ENCODE data around the gene JPH4. TPM values are rescaled to one million over a fixed set of nuclear protein-coding genes. Genes with fewer than 3 reads are reported as not detected.
"Not testable (repeated sequence)": the region's sequence is repeated elsewhere in the genome, so short reads cannot be mapped to it uniquely, and the experiment has no call there.

JPH4 gene
- total RNA-seq, 1 donor from 2014 or later = 0.10 TPM

GRCh38 chr14:23609411-23610089 lies 31.0 kb upstream of the JPH4 start:
- ATAC-seq = peak; percentile 43
- DNase-seq (ENCODE audit: low spot score) = peak; percentile 72

- ATAC-seq (no peak), DNase-seq (ENCODE audit: low spot score) (no peak)
Observed at GRCh38 chr14:23609001-23609400, 30.4 kb upstream of the JPH4 start.

- peak; percentile 63 for ATAC-seq
- DNase-seq (ENCODE audit: low spot score) = peak; percentile 88
Observed at GRCh38 chr14:23608454-23608853, 29.9 kb upstream of the JPH4 start.

DNA sequence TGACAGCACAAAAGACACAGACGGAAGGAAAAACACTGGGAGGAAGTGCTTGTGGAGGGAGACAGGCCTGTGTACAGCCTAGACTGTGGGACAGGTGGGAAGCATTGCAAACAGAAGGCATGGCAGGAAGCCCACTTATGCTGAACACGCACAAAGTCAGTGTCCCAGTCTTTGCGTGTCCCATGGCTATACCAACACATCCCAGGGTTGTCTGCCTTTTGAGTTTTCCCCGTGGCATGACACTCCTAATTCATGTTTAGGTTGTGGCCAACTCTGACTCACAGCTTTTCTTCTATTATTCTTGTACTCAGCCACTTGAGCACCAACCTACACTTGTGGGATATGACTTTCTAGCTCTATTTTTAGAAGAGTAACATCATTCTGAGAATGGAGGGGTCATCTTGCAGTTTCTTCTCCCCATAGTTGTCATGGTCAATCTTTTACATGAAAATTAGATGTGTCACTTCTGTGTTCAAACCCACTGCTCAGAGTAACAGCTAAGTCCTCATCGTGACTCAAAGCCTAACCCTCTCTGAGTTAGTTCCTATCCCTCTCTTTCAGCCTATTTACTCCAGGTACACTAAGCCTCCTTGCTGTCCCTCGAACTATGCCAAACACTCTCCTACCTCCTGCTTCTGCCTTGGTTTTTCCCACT lies 27.5 kb upstream of the JPH4 start:
- ATAC-seq = no peak
- DNase-seq (ENCODE audit: low spot score) = no peak

DNA sequence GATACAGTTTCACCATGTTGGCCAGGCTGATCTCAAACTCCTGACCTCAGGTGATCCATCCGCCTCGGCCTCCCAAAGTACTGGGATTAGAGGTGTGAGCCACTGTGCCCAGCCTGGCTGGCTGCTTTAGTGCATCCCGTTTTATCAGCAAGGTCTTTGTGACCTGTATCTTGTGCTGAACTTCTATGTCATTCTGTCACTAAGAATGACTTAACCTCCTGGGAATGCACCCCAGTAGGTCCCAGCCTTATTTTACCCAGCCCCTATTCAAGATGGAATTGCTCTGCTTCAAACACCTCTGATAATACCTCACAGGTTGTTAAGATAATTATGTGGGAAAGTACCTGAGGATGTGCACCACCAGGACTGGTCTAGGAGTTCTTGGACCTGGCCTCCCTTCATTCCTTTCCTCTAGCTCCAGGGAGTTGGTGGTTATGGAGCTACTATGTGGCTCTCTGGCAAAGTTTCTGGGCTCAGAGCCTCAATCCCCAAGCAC lies 26.1 kb upstream of the JPH4 start:
- ATAC-seq = no peak
- no peak for DNase-seq (ENCODE audit: low spot score)

DNA sequence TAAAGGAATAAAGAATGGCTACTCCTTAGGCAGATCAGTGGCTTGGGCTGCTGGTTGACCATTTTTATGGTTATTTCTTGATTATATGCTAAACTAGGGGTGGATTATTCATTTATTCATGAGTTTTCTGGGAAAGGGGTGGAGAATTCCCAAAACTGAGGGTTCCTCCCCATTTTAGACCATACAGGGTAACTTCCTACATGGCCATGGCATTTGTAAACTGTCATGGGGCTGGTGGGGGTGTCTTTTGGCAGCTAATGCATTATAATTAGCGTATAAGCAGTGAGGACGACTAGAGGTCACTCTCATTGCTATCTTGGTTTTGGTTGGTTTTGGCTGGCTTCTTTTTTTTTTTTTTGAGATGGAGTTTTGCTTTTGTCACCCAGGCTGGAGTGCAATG lies 25.6 kb upstream of the JPH4 start:
- DNase-seq (ENCODE audit: low spot score) (no peak), ATAC-seq (no peak)

DNA sequence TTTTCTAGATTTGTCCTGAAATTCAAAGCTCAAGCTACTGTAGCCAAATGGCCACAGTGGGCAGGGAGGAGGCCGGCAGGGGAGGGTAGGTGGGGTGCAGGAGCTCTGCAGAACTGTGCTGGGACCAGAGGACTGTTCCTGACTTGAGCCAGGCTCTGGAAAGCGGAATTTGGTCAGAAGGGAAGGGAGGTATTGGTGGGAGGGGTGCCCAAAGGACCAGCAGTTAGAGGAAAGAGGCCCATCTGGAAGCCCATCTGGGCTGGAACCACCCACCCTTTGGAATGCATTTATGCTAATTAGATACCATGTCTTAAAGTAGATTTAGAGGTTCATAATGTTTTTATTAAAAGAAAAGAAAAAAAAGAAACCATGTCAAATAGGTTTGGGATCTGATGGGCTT lies 24.5 kb upstream of the JPH4 start:
- ATAC-seq = no peak
- DNase-seq (ENCODE audit: low spot score) = no peak

DNA sequence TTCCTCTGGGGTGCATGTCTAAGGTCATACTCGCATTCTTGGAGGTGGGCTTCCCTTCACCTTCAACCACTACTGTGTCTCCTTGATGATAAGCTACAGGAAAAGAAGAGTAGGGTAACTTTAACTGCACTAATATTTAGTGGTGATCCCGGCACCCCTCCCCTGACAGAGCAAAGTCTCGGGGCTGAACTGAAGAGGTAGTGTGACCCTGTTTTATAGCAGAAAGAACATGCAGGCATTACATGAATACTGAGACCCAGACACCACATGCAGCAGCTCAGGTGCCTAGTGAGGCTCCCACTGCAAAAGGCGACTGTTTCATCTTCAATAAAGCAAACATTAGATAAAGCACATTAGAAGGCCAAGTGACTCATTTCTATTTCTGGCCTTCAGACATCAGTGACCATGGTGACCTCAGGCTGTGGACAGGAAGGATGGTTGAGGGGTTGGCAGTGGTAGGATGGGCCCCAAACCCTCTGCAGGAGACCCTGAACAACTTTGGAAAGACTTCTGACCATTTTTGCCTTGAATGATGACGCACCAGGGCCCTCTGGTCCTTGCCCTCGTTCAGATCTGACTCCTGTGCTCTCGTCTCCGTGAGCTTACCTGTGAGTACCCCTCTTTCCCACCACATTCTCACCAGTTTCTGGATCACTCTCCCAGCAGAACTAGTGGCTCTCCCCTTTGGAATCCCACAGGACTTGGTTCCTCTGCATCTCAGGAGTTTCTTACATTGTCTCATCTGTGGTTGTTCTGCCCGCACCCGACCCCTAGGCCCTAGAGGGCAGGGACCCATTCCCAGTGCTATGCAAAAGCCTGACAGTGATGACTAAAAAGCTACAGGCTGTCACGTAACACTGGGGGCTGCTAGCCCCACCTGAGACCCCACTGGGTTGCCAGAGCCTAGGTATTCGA lies 23.8 kb upstream of the JPH4 start:
- DNase-seq (ENCODE audit: low spot score) (no peak), ATAC-seq (no peak)

- DNase-seq (ENCODE audit: low spot score) (no peak), ATAC-seq (no peak)
Observed at GRCh38 chr14:23601845-23602180, 23.2 kb upstream of the JPH4 start.

GRCh38 chr14:23601424-23601823 lies 22.8 kb upstream of the JPH4 start:
- no peak for ATAC-seq
- no peak for DNase-seq (ENCODE audit: low spot score)

GRCh38 chr14:23600806-23601205 lies 22.2 kb upstream of the JPH4 start:
- DNase-seq (ENCODE audit: low spot score) (no peak), ATAC-seq (no peak)

DNA sequence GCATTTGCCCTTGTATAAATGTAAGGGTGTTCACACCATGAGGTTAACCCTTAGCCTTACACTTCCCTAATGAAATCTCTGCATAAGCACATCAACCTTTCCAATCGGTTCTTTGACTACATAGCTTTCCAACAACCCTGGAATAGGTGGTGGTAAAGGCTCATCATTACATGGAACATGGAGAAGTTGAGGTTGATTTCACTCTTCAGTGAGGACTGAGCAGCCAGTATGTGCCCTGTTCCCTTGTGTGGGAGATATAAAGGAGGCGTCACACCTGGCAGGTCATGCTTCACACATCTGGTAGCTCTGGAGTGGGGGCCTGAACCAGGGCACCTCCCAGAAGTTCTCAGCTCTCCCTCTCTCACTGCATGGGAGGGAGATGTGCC lies 21.7 kb upstream of the JPH4 start:
- DNase-seq (ENCODE audit: low spot score) (no peak), ATAC-seq (no peak)

- ATAC-seq = not testable (repeated sequence)
Observed at GRCh38 chr14:23594191-23594590, 15.6 kb upstream of the JPH4 start.

DNA sequence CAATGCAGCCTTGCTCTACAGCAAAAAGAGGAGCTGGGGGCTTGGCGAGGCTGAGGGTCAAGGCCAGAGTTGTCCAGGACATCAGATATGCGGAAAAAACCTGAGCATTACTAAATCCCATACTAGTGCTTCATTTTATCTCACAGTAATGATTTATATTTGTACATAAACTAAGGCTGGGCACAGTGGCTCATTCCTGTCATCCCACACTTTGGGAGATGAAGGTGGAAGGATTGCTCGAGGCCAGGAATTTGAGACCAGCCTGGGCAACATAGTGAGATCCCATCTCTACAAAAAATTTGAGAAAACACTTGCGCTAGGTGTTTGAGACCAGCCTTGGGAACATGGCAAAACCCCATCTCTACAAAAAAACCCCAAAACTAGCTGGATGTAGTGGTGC lies 11.6 kb upstream of the JPH4 start:
- ATAC-seq (no peak), DNase-seq (ENCODE audit: low spot score) (peak; percentile 16)

More at GRCh38 chr14:23594191-23594590, 15.6 kb upstream of the JPH4 start:
- not testable (repeated sequence) for DNase-seq (ENCODE audit: low spot score)

DNA sequence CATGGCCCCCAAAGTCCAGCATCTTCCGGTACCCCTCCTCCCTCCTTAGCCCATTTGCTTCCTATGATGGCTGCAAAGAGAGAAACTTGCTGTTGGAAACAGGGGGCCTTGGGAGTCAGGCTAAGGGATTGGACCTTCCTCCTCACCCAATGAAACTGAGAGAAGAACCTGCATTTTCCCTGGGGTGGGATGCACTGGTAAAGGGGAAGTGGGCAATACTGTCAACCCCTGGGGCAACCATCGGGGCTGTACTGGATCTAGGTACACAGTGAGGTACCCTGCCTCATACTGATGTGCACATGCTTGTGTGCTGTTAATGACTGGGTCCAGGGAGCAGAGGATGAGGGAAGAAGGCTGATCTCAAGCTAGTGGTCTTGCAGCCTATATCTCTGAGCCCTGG lies 11.0 kb upstream of the JPH4 start:
- ATAC-seq (no peak), DNase-seq (ENCODE audit: low spot score) (peak; percentile 40)

GRCh38 chr14:23588884-23589598 lies 10.5 kb upstream of the JPH4 start:
- DNase-seq (ENCODE audit: low spot score) (peak; percentile 95), ATAC-seq (peak; percentile 100)

- not testable (repeated sequence) for ATAC-seq
- peak; percentile 24 for DNase-seq (ENCODE audit: low spot score)
Observed at GRCh38 chr14:23584527-23585203, 6.1 kb upstream of the JPH4 start.

DNA sequence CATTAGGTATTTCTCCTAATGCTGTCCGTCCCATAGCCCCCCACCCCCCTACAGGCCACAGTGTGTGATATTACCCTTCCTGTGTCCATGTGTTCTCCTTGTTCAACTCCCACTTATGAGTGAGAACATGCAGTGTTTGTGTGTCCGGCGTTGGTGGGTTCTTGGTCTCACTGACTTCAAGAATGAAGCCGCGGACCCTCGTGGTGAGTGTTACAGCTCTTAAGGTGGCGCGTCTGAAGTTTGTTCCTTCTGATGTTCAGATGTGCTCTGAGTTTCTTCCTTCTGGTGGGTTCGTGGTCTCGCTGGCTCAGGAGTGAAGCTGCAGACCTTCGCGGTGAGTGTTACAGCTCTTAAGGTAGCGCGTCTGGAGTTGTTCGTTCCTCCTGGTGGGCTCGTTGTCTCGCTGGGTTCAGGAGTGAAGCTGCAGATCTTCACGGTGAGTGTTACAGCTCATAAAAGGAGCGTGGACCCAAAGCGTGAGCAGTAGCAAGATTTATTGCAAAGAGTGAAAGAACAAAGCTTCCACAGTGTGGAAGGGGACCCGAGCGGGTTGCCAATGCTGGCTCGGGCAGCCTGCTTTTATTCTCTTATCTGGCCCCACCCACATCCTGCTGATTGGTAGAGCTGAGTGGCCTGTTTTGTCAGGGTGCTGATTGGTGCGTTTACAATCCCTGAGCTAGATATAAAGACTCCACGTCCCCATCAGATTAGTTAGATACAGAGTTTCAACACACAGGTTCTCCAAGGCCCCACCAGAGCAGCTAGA lies 5.4 kb upstream of the JPH4 start:
- not testable (repeated sequence) for ATAC-seq

DNA sequence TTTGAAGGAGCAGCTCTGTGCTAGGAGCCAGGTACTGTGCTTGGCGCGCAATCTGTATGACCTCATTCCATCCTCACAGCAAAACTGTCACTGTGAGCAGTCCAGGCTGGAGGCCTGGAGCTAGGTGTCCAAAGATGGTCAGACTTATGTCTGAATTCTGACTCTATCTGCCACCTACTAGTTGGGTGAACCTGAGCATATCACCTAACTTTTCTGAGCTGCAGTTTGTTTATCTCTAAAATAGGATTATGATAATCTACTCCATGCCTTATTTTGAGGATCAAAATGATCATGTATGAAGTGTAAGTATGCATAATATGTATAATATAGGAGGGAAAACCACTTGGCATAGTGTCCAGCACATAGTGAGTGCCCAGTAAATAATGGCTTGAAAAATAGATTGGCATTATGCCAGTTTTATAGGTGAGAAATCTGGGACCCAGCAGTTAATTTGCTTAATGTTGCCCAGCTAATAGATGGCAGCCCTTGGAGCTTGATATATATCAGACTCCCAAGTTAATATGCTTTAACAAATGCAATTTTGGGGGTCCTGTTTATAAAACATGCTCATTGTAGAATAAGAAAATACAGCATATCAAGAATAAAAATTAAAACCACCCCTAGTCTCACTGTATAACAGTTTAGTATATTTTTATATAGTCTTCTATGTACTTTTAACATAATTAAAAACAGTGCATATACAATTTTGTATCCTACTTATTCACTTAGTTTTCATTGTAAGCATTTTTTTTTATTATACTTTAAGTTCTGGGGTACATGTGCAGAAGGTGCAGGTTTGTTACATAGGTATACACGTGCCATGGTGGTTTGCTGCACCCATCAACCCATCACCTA lies 4.5 kb upstream of the JPH4 start:
- no peak for ATAC-seq
- DNase-seq (ENCODE audit: low spot score) = no peak

More for the DNA sequence above, 5.4 kb upstream of the JPH4 start:
- peak; percentile 16 for DNase-seq (ENCODE audit: low spot score)

All from left lobe of liver (tissue), 2 donors.